Epithelial cell of esophagus (primary cell): ENCODE results near the gene MACROD1.

Experiments used
- DNase-seq: peaks from one replicate; pipeline ENCODE4 v3.0.0; 2010; ENCODE audit warnings: low read depth
- H3K4me3 ChIP-seq: 2 replicates; pipeline ENCODE4 v1.5.1; 2011; ENCODE audit warnings: mild to moderate bottlenecking, low read length, control low read depth
- TF ChIP-seq, protein P1 (sequence below): IDR thresholded peaks from 2 replicates; pipeline ENCODE4 v1.5.1; 2011; ENCODE audit warnings: low read depth, mild to moderate bottlenecking, low read length, control low read depth, inconsistent platforms; ENCODE audit not compliant: insufficient read depth; ENCODE audit errors: missing control alignments

Gene MACROD1

DNA sequence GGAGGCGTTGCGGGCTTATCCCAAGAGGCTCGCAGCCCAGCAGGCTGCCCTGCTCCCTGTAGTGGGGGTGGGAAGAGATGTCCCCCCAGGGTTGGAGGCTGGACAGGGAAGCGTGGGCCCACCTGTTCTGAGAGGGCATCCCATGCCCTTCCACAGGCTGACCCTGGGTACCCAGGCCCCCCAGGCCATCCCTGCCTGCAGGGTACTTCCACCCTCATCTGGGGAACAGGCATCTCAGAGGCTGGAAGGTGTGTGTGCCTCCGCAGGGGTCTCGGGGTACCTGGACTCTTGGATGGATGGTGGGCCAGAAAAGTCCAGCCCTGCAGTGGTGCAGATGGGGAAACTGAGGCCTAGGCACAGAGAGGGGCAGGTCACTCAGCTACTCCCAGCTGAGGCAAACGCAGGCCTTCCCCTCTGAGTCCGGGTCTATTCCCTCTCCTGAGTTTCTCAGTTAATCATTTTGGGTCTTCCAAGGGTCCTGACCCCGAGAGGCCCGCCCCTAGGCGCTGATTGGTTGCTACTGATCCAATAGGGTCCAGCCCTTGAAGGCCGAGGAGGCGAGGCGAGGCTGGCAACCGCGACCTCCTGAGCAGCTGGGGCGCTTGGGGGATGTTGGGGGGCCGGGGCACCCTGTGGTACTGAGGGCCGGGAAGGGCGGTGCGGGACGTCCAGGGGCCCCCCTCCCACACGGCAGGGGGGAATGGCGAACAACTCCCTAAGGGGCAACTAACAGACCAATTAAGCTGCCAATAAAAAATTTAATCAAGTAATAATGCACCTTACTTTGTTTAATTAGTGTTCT, 106.4 kb downstream of the MACROD1 start:
- no peak overlapping the region for H3K4me3 ChIP-seq
- no peak for DNase-seq
- TF ChIP-seq, protein P1, sequence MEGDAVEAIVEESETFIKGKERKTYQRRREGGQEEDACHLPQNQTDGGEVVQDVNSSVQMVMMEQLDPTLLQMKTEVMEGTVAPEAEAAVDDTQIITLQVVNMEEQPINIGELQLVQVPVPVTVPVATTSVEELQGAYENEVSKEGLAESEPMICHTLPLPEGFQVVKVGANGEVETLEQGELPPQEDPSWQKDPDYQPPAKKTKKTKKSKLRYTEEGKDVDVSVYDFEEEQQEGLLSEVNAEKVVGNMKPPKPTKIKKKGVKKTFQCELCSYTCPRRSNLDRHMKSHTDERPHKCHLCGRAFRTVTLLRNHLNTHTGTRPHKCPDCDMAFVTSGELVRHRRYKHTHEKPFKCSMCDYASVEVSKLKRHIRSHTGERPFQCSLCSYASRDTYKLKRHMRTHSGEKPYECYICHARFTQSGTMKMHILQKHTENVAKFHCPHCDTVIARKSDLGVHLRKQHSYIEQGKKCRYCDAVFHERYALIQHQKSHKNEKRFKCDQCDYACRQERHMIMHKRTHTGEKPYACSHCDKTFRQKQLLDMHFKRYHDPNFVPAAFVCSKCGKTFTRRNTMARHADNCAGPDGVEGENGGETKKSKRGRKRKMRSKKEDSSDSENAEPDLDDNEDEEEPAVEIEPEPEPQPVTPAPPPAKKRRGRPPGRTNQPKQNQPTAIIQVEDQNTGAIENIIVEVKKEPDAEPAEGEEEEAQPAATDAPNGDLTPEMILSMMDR = no peak

DNA sequence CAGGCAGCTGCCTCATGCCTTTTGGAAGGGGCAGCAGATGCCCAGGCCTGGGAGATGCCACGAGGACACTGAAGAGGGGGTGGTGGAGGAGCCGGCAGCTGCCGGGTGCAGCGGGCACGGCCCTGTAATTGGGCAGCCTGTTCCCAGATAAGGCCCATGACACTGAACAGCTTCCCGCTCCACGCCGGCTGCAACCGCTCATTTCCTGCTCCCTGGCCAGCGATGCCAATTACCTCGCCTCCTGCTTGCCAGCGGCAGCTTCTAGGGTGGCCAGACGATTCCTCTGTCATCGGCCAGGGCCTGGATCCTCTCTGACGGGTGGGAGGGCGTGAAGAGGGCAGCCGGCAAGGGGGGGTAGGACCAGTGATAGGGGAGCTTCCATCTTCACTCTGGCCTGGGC, 107.4 kb downstream of the MACROD1 start:
- TF ChIP-seq, protein P1 = no peak
- H3K4me3 ChIP-seq = no peak overlapping the region
- no peak for DNase-seq

DNA sequence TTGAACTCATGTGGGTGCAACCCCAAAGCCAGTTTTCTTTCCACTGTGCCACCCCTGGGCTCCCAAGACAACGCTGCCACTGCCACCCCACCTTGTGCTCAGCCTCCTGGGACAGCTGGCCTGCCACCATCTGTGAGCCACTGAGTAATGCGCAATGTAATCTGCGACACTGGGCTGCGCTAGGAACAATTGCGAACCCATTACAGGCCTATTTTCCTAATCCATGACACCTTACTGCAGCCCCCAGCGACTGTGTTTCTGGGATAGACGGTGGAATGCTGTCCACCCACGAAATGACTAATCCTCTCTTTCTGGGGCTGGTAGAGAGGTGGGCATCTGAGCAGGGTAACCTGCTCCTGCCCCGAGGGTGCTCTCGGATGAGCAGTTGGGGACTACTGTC, 108.0 kb downstream of the MACROD1 start:
- TF ChIP-seq, protein P1 = no peak
- no peak overlapping the region for H3K4me3 ChIP-seq
- no peak for DNase-seq

DNA sequence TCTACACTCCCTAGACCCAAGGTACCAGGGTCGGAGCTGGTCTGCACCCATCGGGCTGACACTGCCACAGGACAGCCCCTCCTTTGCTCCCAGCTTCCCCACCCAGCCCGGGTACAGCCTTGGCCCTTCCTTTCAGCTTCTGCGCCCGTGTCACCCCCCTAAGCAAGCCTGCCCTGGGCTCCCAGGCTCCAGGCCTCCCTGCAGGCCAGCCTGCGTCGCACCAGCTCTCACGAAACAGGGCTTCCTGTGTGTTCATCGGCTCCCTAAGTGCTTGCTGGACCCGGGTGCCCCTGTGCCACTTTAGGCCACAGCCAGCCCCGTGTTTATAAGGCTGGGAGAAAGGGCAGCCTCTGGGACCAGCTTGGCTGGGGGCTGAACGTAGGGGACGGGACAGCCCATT, 109.1 kb downstream of the MACROD1 start:
- no peak overlapping the region for H3K4me3 ChIP-seq
- TF ChIP-seq, protein P1 = no peak
- DNase-seq = no peak

DNA sequence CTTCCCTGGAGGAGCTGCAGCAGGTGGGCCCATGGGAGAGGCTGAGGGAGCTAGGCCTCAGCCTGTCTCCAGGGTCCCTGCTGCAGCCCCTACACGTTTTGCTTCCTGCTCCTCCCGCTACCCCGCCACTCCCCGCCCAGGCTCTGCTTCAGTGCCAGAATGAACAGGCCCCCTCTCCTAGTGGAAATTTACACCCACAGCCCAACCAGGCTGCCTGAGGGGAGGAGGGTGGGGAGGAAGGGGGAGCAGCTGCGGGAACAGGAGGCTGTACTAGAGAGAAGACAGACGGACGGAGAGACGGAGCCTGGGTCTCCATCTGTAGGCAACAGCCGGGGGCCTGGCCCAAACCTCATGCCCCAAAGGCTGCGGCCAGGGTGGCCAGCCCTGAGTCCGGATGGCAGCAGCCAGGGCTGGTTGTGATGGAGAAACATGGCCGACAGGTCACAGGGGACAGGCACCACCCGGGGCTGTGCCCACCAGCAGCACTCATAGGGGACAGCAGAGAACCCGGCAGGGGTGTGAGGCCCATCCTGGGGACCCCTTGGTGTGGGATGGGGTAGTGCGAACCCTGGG, 109.6 kb downstream of the MACROD1 start:
- no peak for DNase-seq
- TF ChIP-seq, protein P1 = no peak
- H3K4me3 ChIP-seq = no peak overlapping the region

DNA sequence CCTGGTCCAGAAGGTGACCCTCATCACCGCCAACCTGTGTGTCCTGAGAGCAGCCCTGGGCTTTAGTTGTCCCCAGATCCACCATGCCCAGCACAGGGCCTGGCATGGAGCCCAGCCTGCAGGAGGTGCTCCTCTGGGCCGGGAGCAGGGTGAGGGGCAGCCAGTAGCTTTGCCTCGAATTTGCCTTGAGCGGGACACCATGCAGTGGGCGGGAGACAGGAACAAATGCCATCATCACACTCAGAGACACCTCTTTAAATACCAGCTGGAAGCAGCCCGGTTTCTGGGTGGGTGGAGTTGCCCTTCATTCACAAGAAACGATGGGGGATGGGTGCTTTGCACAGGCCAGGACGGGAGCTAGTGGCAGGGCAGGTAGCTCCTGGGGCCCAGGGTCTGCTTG, 110.8 kb downstream of the MACROD1 start:
- H3K4me3 ChIP-seq = no peak overlapping the region
- DNase-seq = no peak
- TF ChIP-seq, protein P1 = no peak

DNA sequence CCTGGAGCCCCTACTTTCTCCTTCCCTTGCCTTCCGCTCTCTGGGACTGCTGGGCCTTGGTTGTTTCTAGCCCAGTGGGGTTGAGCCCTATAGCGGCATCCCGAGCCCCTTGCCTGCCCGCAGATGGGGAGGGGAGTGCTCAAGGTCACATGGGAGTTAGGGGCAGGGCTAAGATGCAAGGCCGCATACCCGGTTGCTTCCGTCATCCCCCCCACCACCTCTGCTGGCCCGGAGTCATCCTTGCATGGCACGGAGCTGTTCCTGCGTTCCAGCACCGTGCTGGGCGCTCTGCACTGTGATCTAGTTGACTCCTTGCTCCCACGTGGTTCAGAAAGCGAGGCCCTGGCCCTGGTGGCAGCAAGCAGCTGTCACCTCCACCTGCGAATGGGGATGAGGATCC, 112.2 kb downstream of the MACROD1 start:
- TF ChIP-seq, protein P1 = no peak
- no peak for DNase-seq

More for the DNA sequence above, 112.2 kb downstream of the MACROD1 start:
- H3K4me3 ChIP-seq = no peak overlapping the region
